ENCODE measurements around the gene IPO11.

GRCh38 chr5:62588668-62589067 lies 176.1 kb downstream of the IPO11 start:
- TF ChIP-seq, protein P1, sequence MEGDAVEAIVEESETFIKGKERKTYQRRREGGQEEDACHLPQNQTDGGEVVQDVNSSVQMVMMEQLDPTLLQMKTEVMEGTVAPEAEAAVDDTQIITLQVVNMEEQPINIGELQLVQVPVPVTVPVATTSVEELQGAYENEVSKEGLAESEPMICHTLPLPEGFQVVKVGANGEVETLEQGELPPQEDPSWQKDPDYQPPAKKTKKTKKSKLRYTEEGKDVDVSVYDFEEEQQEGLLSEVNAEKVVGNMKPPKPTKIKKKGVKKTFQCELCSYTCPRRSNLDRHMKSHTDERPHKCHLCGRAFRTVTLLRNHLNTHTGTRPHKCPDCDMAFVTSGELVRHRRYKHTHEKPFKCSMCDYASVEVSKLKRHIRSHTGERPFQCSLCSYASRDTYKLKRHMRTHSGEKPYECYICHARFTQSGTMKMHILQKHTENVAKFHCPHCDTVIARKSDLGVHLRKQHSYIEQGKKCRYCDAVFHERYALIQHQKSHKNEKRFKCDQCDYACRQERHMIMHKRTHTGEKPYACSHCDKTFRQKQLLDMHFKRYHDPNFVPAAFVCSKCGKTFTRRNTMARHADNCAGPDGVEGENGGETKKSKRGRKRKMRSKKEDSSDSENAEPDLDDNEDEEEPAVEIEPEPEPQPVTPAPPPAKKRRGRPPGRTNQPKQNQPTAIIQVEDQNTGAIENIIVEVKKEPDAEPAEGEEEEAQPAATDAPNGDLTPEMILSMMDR (conservative IDR thresholded peaks at IDR 0.05; ENCODE audit: low read depth, low read length) = no peak
- no peak for TF ChIP-seq EZH2 (IDR thresholded peaks at IDR 0.05; ENCODE audit: borderline replicate concordance, low read depth, low read length, poor library complexity, severe bottlenecking)

All from A673 (cell line).